HL-60/S4 treated with retinoic acid at 250 ng/mL for 4 days and 3 days (cell line): ENCODE data around the gene DDX42.
"Not testable (repeated sequence)": the region's sequence is repeated elsewhere in the genome, so short reads cannot be mapped to it uniquely, and the experiment has no call there.

Source experiments
- in situ Hi-C: fragments of 300-500 bp; cut with MboI; formaldehyde crosslinking; loops from 2 replicates; pipeline ENCODE4 v1.7.0; 2022; ENCODE audit warnings: low sequenced_read_pairs

Gene DDX42

GRCh38 chr17:63837962-63838600 lies 64.1 kb downstream of the DDX42 start:
- in situ Hi-C loops: loop anchor here (25.0 kb wide), 1 partner anchor 401 kb away; the partner anchor contains the start of gene CYB561

- in situ Hi-C loops: loop anchor here (25.0 kb wide), 1 partner anchor 401 kb away; the partner anchor contains the start of gene CYB561
Measured at GRCh38 chr17:63838631-63839171, 64.7 kb downstream of the DDX42 start.

- in situ Hi-C loops: loop anchor here (25.0 kb wide), 1 partner anchor 403 kb away; the partner anchor contains the start of gene CYB561
Measured at GRCh38 chr17:63840591-63841349, 66.8 kb downstream of the DDX42 start.

- in situ Hi-C loops: loop anchor here (25.0 kb wide), 1 partner anchor 404 kb away; the partner anchor contains the start of gene CYB561
Measured at GRCh38 chr17:63841350-63842172, 67.6 kb downstream of the DDX42 start.

GRCh38 chr17:63842173-63842539 lies 68.2 kb downstream of the DDX42 start:
- in situ Hi-C loops: loop anchor here (25.0 kb wide), 1 partner anchor 405 kb away; the partner anchor contains the start of gene CYB561

- in situ Hi-C loops: loop anchor here (25.0 kb wide), 1 partner anchor 405 kb away; the partner anchor contains the start of gene CYB561
Measured at GRCh38 chr17:63842540-63843386, 68.8 kb downstream of the DDX42 start, which contains the start of gene SMARCD2. TSS of gene SMARCD2 (minus strand) at chr17:63842685. CDS start at chr17:63842674, 11 bp downstream.

- in situ Hi-C loops: loop anchor here (25.0 kb wide), 1 partner anchor 406 kb away; the partner anchor contains the start of gene CYB561
Measured at GRCh38 chr17:63843387-63843888, 69.5 kb downstream of the DDX42 start.

- in situ Hi-C loops: loop anchor here (25.0 kb wide), 1 partner anchor 407 kb away; the partner anchor contains the start of gene CYB561
Measured at GRCh38 chr17:63843910-63844677, 70.1 kb downstream of the DDX42 start.

GRCh38 chr17:63845509-63845908 lies 71.5 kb downstream of the DDX42 start:
- in situ Hi-C loops: loop anchor here (25.0 kb wide), 1 partner anchor 408 kb away; the partner anchor contains the start of gene CYB561

GRCh38 chr17:63847525-63848249 lies 73.7 kb downstream of the DDX42 start:
- in situ Hi-C loops: loop anchor here (25.0 kb wide), 1 partner anchor 410 kb away; the partner anchor contains the start of gene CYB561

- in situ Hi-C loops: loop anchor here (25.0 kb wide), 1 partner anchor 412 kb away; the partner anchor contains the start of gene CYB561
Measured at GRCh38 chr17:63848834-63849689, 75.1 kb downstream of the DDX42 start.

GRCh38 chr17:63850401-63850800 lies 76.4 kb downstream of the DDX42 start:
- in situ Hi-C loops: no loop called here

GRCh38 chr17:63853260-63853659 lies 79.3 kb downstream of the DDX42 start:
- in situ Hi-C loops: no loop called here

GRCh38 chr17:63854709-63855108 lies 80.7 kb downstream of the DDX42 start:
- in situ Hi-C loops: no loop called here

- in situ Hi-C loops: no loop called here
Measured at GRCh38 chr17:63855185-63855584, 81.2 kb downstream of the DDX42 start.

GRCh38 chr17:63856425-63856824 lies 82.5 kb downstream of the DDX42 start:
- in situ Hi-C loops: not testable (repeated sequence)

GRCh38 chr17:63859257-63859656 lies 85.3 kb downstream of the DDX42 start:
- in situ Hi-C loops: no loop called here
